ENCODE data around the gene MTMR3.

DNA sequence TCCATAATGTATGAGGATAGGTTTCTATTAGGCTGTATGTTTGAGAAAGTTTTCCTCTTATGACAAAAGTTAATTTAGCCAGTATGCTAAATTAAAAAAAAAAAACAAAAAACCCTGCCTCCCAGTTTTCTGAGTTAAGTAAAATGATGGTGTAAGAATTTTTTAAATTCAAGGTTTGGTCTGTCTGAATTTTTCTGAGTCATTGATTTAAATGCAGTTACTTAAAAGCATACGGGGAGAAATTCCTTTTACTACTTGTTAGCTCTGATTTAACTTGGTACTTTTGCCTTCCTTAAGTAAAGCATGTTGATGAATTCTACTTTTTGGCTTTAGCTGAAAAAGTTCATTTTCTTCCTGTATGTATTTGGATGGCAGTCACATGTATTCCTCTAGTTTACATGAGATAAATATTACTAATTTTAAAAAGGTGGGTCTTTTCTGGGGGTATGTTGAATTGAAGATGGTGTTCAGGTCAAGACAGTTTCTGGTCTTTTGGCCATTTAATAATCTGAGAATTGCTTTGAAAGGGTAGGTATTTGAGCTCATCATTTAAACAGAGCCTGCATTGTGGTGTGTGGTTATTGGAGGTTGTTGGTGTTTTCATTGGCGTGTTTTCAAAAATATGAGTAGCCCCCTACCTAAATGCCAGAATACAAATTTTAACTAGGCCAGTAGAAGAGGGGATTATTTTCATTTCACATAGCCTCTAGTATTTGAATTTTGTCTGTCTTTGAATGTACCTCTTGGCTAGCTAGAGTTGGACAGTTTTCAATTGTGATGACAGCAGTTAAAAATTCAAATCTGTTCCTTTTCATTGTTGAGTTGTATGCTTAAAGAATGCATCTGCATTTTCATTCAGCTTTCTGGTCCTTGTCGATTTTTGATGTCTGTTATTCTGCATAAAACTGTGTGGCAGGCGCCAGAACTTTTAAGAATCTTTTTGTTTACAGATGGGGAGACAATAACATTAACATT, 64.7 kb downstream of the MTMR3 start:
- TF ChIP-seq CTCF (IDR thresholded peaks at IDR 0.05) (no peak), POLR2A (IDR thresholded peaks at IDR 0.05) (no peak)
